ENCODE results near the gene LCN6. TPM values are rescaled to one million over a fixed set of nuclear protein-coding genes. Genes with fewer than 3 reads are reported as not detected.

Gene LCN6
- total and polyA plus RNA-seq, 7 donors: 0.44 to 15.0 (median 10.7) TPM

- Histone ChIP-seq H3K9me3 (no peaks in the 10 kb centered on the region), H3K4me3 (no peak overlapping the region), H3K27me3 (ENCODE audit: insufficient read depth in 3 of 3, low read length in 2 of 3) (peaks cover 0 to 41% (median 7%) of the 10 kb centered on the region in 3 donors), H3K4me1 (peaks cover 9% of the 10 kb centered on the region), H3K27ac (no peak overlapping the region), H3K36me3 (ENCODE audit: insufficient read depth in 1 of 2, low read depth in 1 of 2) (no peaks in the 10 kb centered on the region)
- TF ChIP-seq, protein P1, sequence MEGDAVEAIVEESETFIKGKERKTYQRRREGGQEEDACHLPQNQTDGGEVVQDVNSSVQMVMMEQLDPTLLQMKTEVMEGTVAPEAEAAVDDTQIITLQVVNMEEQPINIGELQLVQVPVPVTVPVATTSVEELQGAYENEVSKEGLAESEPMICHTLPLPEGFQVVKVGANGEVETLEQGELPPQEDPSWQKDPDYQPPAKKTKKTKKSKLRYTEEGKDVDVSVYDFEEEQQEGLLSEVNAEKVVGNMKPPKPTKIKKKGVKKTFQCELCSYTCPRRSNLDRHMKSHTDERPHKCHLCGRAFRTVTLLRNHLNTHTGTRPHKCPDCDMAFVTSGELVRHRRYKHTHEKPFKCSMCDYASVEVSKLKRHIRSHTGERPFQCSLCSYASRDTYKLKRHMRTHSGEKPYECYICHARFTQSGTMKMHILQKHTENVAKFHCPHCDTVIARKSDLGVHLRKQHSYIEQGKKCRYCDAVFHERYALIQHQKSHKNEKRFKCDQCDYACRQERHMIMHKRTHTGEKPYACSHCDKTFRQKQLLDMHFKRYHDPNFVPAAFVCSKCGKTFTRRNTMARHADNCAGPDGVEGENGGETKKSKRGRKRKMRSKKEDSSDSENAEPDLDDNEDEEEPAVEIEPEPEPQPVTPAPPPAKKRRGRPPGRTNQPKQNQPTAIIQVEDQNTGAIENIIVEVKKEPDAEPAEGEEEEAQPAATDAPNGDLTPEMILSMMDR (IDR thresholded peaks at IDR 0.05): no peak
- ATAC-seq (no peak), DNase-seq (no peak)
- WGBS, 3 donors: 62 to 77% (median 69%) methylated on average over 20 of the region's 20 CpGs
- intact Hi-C loops (cut with DNase I): no loop called here
Measured at GRCh38 chr9:136697821-136698526, 50.4 kb downstream of the LCN6 start.

- peaks cover 9% of the 10 kb centered on the region for H3K4me1 ChIP-seq
- TF ChIP-seq, protein P1 (IDR thresholded peaks at IDR 0.05): no peak
Measured at GRCh38 chr9:136697146-136697820, 51.0 kb downstream of the LCN6 start.

DNA sequence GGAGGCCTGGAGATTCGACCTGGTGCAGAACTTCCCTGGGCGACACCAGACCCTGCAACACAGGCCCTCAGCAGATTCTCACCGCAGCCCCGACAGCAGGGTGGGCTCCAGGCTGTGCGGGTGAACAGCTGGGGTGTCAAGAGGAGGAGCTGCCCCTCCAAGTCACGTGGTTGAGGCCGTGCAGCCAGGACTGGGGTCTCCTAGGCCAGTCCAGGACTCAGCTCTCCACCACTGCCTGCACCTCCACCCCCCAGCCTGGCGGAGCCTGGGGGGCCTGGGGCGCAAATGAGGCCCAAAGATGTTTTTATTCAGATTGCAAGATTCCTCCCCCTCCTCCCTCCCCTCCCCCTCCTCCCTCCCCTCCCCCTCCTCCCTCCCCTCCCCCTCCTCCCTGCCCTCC, 51.8 kb downstream of the LCN6 start:
- TF ChIP-seq, protein P1 (IDR thresholded peaks at IDR 0.05): no peak
- Histone ChIP-seq H3K36me3 (ENCODE audit: insufficient read depth in 1 of 2, low read depth in 1 of 2) (no peaks in the 10 kb centered on the region), H3K4me3 (no peak overlapping the region), H3K4me1 (peaks cover 10% of the 10 kb centered on the region), H3K27me3 (ENCODE audit: insufficient read depth in 3 of 3, low read length in 2 of 3) (peaks cover 0 to 36% (median 7%) of the 10 kb centered on the region in 3 donors), H3K9me3 (no peaks in the 10 kb centered on the region), H3K27ac (no peak overlapping the region)
- DNase-seq (no peak), ATAC-seq (no peak)
- WGBS, 3 donors: 48 to 67% (median 60%) methylated on average over 8 to 9 of the region's 9 CpGs
- intact Hi-C loops (cut with DNase I): no loop called here

More at GRCh38 chr9:136697146-136697820, 51.0 kb downstream of the LCN6 start:
- Histone ChIP-seq H3K27me3 (ENCODE audit: insufficient read depth in 3 of 3, low read length in 2 of 3) (peaks cover 0 to 41% (median 7%) of the 10 kb centered on the region in 3 donors), H3K27ac (no peak overlapping the region), H3K36me3 (ENCODE audit: insufficient read depth in 1 of 2, low read depth in 1 of 2) (no peaks in the 10 kb centered on the region), H3K4me3 (no peak overlapping the region), H3K9me3 (no peaks in the 10 kb centered on the region)
- DNase-seq (no peak), ATAC-seq (no peak)
- WGBS, 3 donors: 58 to 63% (median 59%) methylated on average over 23 of the region's 23 CpGs
- intact Hi-C loops (cut with DNase I): no loop called here

DNA sequence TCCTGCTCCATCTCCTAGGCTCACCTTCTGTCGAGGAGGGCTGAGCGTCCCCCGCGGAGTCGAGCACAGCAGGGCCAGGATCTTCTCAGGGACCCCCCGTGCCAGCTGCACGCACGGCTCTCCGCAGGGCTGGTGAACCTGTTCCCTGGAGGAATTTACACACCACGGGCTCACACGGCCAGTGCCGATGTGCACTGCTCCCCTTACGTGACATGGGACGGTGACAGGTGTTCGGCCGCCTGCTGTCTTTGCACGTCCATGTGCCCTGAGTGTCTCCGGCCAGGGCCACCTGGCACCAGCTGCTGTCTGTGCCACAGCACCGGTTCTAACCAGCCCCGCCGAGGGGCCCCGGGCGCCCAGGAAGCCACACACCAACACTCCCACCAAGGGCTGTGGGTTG, 52.4 kb downstream of the LCN6 start:
- no peak overlapping the region for H3K27ac ChIP-seq
- H3K4me1 ChIP-seq: peaks cover 14% of the 10 kb centered on the region
- WGBS, 3 donors: 28 to 44% (median 35%) methylated on average over 21 to 23 of the region's 23 CpGs
- ATAC-seq (peak in 1 of 4 donors; percentile 39), DNase-seq (no peak)
- peaks cover 0 to 30% (median 5%) of the 10 kb centered on the region in 3 donors for H3K27me3 ChIP-seq (ENCODE audit: insufficient read depth in 3 of 3, low read length in 2 of 3)
- H3K4me3 ChIP-seq: no peak overlapping the region
- no peaks in the 10 kb centered on the region for H3K36me3 ChIP-seq (ENCODE audit: insufficient read depth in 1 of 2, low read depth in 1 of 2)
- no peaks in the 10 kb centered on the region for H3K9me3 ChIP-seq
- TF ChIP-seq, protein P1 (IDR thresholded peaks at IDR 0.05): no peak
- intact Hi-C loops (cut with DNase I): no loop called here

Data from psoas muscle (tissue), 8 donors.